GM12878 (cell line): ENCODE data around the gene HLA-DMA. TPM values are rescaled to one million over a fixed set of nuclear protein-coding genes. Genes with fewer than 3 reads are reported as not detected.

Source experiments
- ASH2L ChIP-seq: fragments of 300-600, 200-600 bp; sonication (generic); IDR thresholded peaks from 2 replicates; pipeline ENCODE4 v1.6.1; 2017; ENCODE audit warnings: low read depth, mild to moderate bottlenecking, borderline replicate concordance
- BACH1 ChIP-seq: fragments of 450-650 bp; IDR thresholded peaks from 2 replicates; pipeline ENCODE4 v1.6.1; 2017; ENCODE audit warnings: mild to moderate bottlenecking, borderline replicate concordance
- BMI1 ChIP-seq: fragments of 450-650 bp; IDR thresholded peaks from 2 replicates; pipeline ENCODE4 v1.6.1; 2016; ENCODE audit warnings: mild to moderate bottlenecking, moderate library complexity, borderline replicate concordance
- CHD1 ChIP-seq: IDR thresholded peaks from 2 replicates; pipeline ENCODE4 v1.6.1; 2012; ENCODE audit warnings: low read depth, low read length, improper control_type of control experiment
- CREM ChIP-seq: IDR thresholded peaks from 2 replicates; pipeline ENCODE4 v1.6.1; 2014; ENCODE audit warnings: antibody characterized with exemption, low read depth
- IKZF1 ChIP-seq: fragments of 450-650 bp; conservative IDR thresholded peaks from 2 replicates; pipeline ENCODE4 v1.6.1; 2017; ENCODE audit warnings: antibody characterized with exemption, mild to moderate bottlenecking
- IRF5 ChIP-seq: fragments of 450-650 bp; IDR thresholded peaks from 2 replicates; pipeline ENCODE4 v1.6.1; 2017; ENCODE audit warnings: borderline replicate concordance
- MTA2 ChIP-seq: fragments of 450-650 bp; IDR thresholded peaks from 2 replicates; pipeline ENCODE4 v1.6.1; 2016; ENCODE audit warnings: low read depth, mild to moderate bottlenecking, moderate library complexity
- MXI1 ChIP-seq: fragments of 150-350 bp; IDR thresholded peaks from 2 replicates; pipeline ENCODE4 v1.6.1; 2011; ENCODE audit warnings: low read depth, mild to moderate bottlenecking, inconsistent platforms, low read length, improper control_type of control experiment
- NKRF ChIP-seq: fragments of 450-650 bp; conservative IDR thresholded peaks from 2 replicates; pipeline ENCODE4 v1.6.1; 2017; ENCODE audit warnings: mild to moderate bottlenecking, moderate library complexity
- RELA ChIP-seq: fragments of 450-650 bp; IDR thresholded peaks from 2 replicates; pipeline ENCODE4 v1.8.0; 2014; ENCODE audit warnings: borderline replicate concordance; ENCODE audit not compliant: partially characterized antibody
- RFX5 ChIP-seq: IDR thresholded peaks from 2 replicates; pipeline ENCODE4 v1.6.1; 2011; ENCODE audit warnings: low read depth, low read length, improper control_type of control experiment
- SMC3 ChIP-seq: IDR thresholded peaks from 2 replicates; pipeline ENCODE4 v1.6.1; 2011; ENCODE audit warnings: low read length, improper control_type of control experiment, borderline replicate concordance
- SREBF1 ChIP-seq: IDR thresholded peaks from 2 replicates; pipeline ENCODE4 v1.6.1; 2012; ENCODE audit warnings: mild to moderate bottlenecking, low read length
- ZZZ3 ChIP-seq: IDR thresholded peaks from 2 replicates; pipeline ENCODE4 v1.6.1; 2011; ENCODE audit warnings: low read depth; ENCODE audit not compliant: control insufficient read depth, insufficient read length
- polyA plus RNA-seq, 11 experiments: library from polyadenylated mRNA; depleted of rRNA in 4 of 11; unstranded in 6 of 11; stranded (reverse) in 5 of 11; fragments of >200 nt; fragmentation: Nextera tagmentation in 4 of 11; fragmentation: Illumina TruSeq in 1 of 11; extraction: Ambion mirVana in 4 of 11; extraction: Trizol in 1 of 11; gene quantifications; 1 replicate in 1 of 11; 2 replicates in 10 of 11; pipeline versions ENCODE4 v1.2.1 to v1.2.3, GENCODE V29; 2011 to 2016; ENCODE audit warnings: inconsistent platforms in 2 of 11, missing spikeins in 2 of 11, low read depth in 1 of 11
- total RNA-seq, 4 experiments: library from RNA; depleted of rRNA in 3 of 4; stranded (reverse); fragments of >200 nt in 3 of 4; fragmentation: Illumina TruSeq in 1 of 4; extraction: Trizol in 1 of 4; gene quantifications; 2 replicates each; pipeline versions ENCODE4 v1.2.1 to v1.2.3, GENCODE V29; 2013 to 2021
- TF ChIP-seq, protein P1 (sequence below): fragments of 450-650 bp; IDR thresholded peaks from 2 replicates; pipeline ENCODE4 v1.6.1; 2017; ENCODE audit warnings: mild to moderate bottlenecking
- TF ChIP-seq, protein P2 (sequence below), 3 experiments: IDR thresholded peaks in 2 of 3; conservative IDR thresholded peaks in 1 of 3; 2 replicates each; pipeline ENCODE4 v1.5.1; 2011; ENCODE audit warnings: low read depth in 3 of 3, low read length in 3 of 3, mild to moderate bottlenecking in 3 of 3, control low read depth in 2 of 3, moderate library complexity in 2 of 3, inconsistent platforms in 1 of 3, mixed read lengths in 1 of 3; ENCODE audit not compliant: control insufficient read depth in 2 of 3, insufficient read depth in 1 of 3; ENCODE audit errors: extremely low read depth in 1 of 3
- TF ChIP-seq, protein P3 (sequence below): IDR thresholded peaks from 2 replicates; pipeline ENCODE4 v1.6.1; 2011; ENCODE audit warnings: low read depth, low read length, improper control_type of control experiment, borderline replicate concordance

The HLA-DMA gene
- total and polyA plus RNA-seq, 10 of the 15 experiments (the other 5 are each of a cell fraction or from before 2014, with no cell fraction given), result 177 to 552 (median 309) TPM

DNA sequence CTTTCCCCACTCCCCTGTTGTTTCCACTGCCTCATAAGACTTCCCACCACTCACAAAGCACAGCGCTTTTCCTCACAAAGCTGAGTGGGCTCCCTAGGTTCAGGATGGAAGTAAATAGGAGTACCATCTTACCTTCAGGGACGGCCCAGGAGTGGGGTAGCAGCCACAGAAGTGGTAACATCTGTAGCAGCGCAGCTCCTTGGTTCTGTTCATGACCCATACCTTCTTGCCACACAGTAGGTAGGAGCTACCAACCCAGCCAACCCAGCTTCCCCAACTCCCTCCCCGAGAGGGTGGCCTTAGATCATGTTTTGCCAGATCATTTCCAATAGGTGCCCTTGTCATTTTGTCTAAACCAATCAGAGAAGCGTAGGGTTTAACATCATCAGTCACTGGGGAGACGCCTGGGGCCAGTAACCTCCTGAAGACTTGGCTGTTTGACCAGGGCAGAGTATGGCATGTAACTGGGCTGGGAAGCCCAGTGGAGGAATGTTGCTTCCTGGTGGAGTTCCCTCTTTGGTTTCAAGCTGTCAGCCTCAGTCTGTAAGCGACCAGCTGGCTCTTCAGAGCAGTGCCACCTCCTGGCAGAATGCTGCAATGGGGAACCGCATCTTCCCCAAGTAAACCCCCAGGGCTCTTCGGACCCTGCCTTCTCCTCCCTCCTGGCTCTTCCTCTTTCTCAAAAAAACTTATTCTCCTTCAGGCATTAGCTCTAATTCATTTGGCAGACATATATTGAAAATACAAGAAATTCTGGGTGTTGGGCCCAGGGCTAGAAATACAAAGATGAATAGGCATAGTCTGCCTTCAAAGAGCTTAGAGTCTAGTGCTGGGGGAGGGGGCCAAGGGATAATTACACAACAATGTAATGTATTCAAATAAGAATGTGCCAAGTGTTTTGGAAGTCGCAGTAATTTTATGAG lies at the start of gene HLA-DMA (continued):
- TF ChIP-seq, protein P1, sequence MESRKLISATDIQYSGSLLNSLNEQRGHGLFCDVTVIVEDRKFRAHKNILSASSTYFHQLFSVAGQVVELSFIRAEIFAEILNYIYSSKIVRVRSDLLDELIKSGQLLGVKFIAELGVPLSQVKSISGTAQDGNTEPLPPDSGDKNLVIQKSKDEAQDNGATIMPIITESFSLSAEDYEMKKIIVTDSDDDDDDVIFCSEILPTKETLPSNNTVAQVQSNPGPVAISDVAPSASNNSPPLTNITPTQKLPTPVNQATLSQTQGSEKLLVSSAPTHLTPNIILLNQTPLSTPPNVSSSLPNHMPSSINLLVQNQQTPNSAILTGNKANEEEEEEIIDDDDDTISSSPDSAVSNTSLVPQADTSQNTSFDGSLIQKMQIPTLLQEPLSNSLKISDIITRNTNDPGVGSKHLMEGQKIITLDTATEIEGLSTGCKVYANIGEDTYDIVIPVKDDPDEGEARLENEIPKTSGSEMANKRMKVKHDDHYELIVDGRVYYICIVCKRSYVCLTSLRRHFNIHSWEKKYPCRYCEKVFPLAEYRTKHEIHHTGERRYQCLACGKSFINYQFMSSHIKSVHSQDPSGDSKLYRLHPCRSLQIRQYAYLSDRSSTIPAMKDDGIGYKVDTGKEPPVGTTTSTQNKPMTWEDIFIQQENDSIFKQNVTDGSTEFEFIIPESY, result no peak
- peak; percentile 100 for TF ChIP-seq RFX5
- no peak for TF ChIP-seq RELA
- no peak for TF ChIP-seq ASH2L
- TF ChIP-seq NKRF, result no peak
- TF ChIP-seq, protein P2, sequence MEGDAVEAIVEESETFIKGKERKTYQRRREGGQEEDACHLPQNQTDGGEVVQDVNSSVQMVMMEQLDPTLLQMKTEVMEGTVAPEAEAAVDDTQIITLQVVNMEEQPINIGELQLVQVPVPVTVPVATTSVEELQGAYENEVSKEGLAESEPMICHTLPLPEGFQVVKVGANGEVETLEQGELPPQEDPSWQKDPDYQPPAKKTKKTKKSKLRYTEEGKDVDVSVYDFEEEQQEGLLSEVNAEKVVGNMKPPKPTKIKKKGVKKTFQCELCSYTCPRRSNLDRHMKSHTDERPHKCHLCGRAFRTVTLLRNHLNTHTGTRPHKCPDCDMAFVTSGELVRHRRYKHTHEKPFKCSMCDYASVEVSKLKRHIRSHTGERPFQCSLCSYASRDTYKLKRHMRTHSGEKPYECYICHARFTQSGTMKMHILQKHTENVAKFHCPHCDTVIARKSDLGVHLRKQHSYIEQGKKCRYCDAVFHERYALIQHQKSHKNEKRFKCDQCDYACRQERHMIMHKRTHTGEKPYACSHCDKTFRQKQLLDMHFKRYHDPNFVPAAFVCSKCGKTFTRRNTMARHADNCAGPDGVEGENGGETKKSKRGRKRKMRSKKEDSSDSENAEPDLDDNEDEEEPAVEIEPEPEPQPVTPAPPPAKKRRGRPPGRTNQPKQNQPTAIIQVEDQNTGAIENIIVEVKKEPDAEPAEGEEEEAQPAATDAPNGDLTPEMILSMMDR (IDR thresholded peaks at IDR 0.05 in 2 of 3, conservative IDR thresholded peaks at IDR 0.05 in 1 of 3; ENCODE audit: control insufficient read depth in 2 of 3, extremely low read depth in 1 of 3, insufficient read depth in 1 of 3, low read depth in 3 of 3, low read length in 3 of 3), result peak; percentile 71 to 77 (median 74)
- TF ChIP-seq IKZF1, result peak; percentile 99
- no peak for TF ChIP-seq ZZZ3
- TF ChIP-seq MTA2, result peak; percentile 43
- TF ChIP-seq, protein P3, sequence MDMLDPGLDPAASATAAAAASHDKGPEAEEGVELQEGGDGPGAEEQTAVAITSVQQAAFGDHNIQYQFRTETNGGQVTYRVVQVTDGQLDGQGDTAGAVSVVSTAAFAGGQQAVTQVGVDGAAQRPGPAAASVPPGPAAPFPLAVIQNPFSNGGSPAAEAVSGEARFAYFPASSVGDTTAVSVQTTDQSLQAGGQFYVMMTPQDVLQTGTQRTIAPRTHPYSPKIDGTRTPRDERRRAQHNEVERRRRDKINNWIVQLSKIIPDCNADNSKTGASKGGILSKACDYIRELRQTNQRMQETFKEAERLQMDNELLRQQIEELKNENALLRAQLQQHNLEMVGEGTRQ, result no peak
- peak; percentile 97 for TF ChIP-seq CREM
- TF ChIP-seq CHD1, result peak; percentile 91
- peak; percentile 82; the same call in 1 of the 2 replicates for TF ChIP-seq MXI1
- TF ChIP-seq IRF5, result no peak
- TF ChIP-seq BMI1, result no peak
- peak; percentile 47; the same call in 1 of the 2 replicates for TF ChIP-seq BACH1
- no peak for TF ChIP-seq SREBF1
- TF ChIP-seq SMC3, result peak; percentile 41; the same call in 1 of the 2 replicates
